ENCODE measurements around the gene PEX14. TPM values are rescaled to one million over a fixed set of nuclear protein-coding genes. Genes with fewer than 3 reads are reported as not detected.
A peak's percentile ranks its signal among the peaks of the same experiment; 100 is the strongest.

Gene PEX14
- total and polyA plus RNA-seq, 9 of the 15 experiments (the other 6 are each of a cell fraction or from before 2014, with no cell fraction given): 2.6 to 45.7 (median 22.7) TPM

- H3K4me1 ChIP-seq (replicated peaks in 1 of 2; ENCODE audit: control insufficient read depth in 2 of 2, insufficient read depth in 2 of 2, low read length in 2 of 2): peaks cover 0 to 3% of the 10 kb centered on the region in 2 experiments; a peak in 2 of 5 replicates
- peak overlapping the region in 1 of 2 experiments; percentile 7; a peak in 1 of 4 replicates for H3K9ac ChIP-seq (ENCODE audit: insufficient read depth in 1 of 2, low read depth in 2 of 2, low read length in 2 of 2)
- ChIA-PET POLR2A (interaction anchor here (0.6 to 2.5 kb wide), 8 partner anchors 17 to 596 kb away, joined by 3 to 27 read pairs (median 3); partner anchors contain the start of gene CENPS), CTCF (ENCODE audit: low intra/inter-chr PET ratio) (interaction anchor here (0.6 to 7.1 kb wide), 4 partner anchors 10 to 1149 kb away, joined by 3 to 95 read pairs (median 18); partner anchors contain the start of gene CENPS)
- in situ Hi-C loops (cut with MboI): loop anchor here (5.0 kb wide), 1 partner anchor 118 kb away; no protein-coding TSS in a partner anchor
- TF ChIP-seq LEF1 (IDR thresholded peaks at IDR 0.05): no peak
- TF ChIP-seq, protein P1, sequence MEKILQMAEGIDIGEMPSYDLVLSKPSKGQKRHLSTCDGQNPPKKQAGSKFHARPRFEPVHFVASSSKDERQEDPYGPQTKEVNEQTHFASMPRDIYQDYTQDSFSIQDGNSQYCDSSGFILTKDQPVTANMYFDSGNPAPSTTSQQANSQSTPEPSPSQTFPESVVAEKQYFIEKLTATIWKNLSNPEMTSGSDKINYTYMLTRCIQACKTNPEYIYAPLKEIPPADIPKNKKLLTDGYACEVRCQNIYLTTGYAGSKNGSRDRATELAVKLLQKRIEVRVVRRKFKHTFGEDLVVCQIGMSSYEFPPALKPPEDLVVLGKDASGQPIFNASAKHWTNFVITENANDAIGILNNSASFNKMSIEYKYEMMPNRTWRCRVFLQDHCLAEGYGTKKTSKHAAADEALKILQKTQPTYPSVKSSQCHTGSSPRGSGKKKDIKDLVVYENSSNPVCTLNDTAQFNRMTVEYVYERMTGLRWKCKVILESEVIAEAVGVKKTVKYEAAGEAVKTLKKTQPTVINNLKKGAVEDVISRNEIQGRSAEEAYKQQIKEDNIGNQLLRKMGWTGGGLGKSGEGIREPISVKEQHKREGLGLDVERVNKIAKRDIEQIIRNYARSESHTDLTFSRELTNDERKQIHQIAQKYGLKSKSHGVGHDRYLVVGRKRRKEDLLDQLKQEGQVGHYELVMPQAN (IDR thresholded peaks at IDR 0.05; ENCODE audit: borderline replicate concordance): no peak
- intact Hi-C loops (cut with micrococcal nuclease): loop anchor here (2.0 kb wide), 1 partner anchor 21 kb away; the partner anchor contains the start of gene PEX14
- H3K4me2 ChIP-seq (ENCODE audit: insufficient read depth, low read length): no peak overlapping the region
- no peak overlapping the region; the same call in 2 of the 3 replicates for H3K27ac ChIP-seq (ENCODE audit: extremely low read depth, low read depth, low read length)
- BruUV-seq (replicated peaks): no TSS peak
- WGBS (ENCODE audit: insufficient coverage, low coverage, missing lambda C conversion rate): 83% methylated on average over 10 of the region's 10 CpGs
- H3K9me1 ChIP-seq (ENCODE audit: control insufficient read depth, insufficient read depth, low read length): no peaks in the 10 kb centered on the region
- H3K27me3 ChIP-seq (ENCODE audit: control insufficient read depth in 2 of 2, insufficient read depth in 2 of 2, low read length in 2 of 2): no peaks in the 10 kb centered on the region
- no peaks in the 10 kb centered on the region for H3K9me3 ChIP-seq (replicated peaks; ENCODE audit: control insufficient read depth, insufficient read depth, low read depth, low read length)
- FAIRE-seq: no peak
- ATAC-seq: no peak
- peaks cover 48% of the 10 kb centered on the region for H4K20me1 ChIP-seq (replicated peaks; ENCODE audit: control insufficient read depth, insufficient read depth, low read length)
- no peak overlapping the region for H2AFZ ChIP-seq (ENCODE audit: low read depth, low read length)
- H3K79me2 ChIP-seq (ENCODE audit: control insufficient read depth, insufficient read depth, low read length): peaks cover 88% of the 10 kb centered on the region
- peaks cover 33% of the 10 kb centered on the region for H3K36me3 ChIP-seq (ENCODE audit: control insufficient read depth, insufficient read depth, low read length)
- no peak for DNase-seq (ENCODE audit: extremely low read depth in 1 of 4, low spot score in 3 of 4)
- no peak overlapping the region for H3K4me3 ChIP-seq
Observed at GRCh38 chr1:10495475-10495817, 20.7 kb downstream of the PEX14 start.
